T follicular helper cell (primary cell): ENCODE results near the gene FMNL2.

Source experiments
- DNase-seq: peaks from one replicate; pipeline ENCODE4 v3.0.0-alpha.2; 2020; ENCODE audit warnings: low read depth

FMNL2 gene

DNA sequence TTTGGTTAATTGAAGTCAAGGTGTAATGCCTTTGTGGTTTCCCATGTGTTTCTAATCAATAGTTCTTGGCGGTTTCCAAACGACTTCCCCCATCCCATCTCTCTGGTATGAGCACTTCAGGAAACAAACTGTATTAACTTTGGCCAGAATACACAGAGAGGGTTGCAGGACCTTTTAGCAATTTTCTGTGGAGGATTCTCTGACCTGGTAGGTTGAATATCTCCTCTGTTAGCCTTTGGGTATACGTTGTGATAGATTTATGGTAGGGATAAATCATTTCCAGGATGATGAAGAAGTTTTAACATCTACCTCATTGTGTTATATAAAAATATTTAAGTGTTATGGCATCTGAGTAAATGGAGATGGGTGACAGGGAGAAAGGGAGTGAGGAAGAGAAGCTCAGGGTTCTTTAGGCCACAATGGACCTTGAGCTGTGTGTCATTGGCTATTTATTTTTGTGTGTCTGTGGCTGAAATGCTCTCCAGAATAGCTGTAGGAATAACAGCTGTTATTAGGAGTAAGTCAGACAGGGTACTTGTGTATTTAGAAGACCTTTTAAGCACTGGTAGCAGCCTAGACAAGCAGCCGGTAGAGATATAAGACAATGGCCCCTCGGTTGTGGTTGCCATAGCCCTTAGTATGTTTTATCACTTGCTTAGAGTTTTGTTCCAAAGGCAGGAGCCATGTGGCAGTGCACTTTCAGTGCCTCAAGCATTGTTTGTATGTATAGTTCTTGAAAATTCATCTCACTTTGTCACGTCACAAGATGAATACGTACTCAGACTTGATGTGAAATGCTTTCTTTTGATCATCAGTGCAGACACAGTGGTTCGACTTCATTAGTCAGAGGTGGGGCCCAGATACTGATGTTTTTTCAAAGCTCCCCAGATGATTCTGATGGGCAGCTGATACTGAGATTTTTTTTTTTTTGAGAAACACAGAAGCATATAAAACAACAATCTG, 91.1 kb downstream of the FMNL2 start:
- DNase-seq = no peak

- DNase-seq = no peak
Measured at GRCh38 chr2:152426801-152427200, 91.8 kb downstream of the FMNL2 start.

DNA sequence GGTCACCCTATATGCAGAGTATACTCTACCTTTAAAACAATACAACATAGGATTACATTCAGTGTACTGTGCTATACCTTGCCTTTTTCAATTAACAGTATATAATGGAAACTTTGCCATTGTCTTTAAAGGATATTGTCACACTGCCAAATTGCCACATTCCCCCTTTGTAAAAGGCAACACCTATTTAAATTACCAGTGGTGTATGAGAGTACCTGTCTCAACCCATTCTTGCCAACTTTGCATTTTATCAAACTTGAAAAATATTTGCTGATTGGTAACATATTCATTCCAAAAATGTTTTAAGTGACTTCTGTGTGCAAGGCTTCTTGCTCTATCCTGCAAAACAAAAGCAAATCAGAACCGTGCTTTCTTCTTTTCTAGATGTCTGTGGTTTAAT, 92.9 kb downstream of the FMNL2 start:
- DNase-seq = no peak

GRCh38 chr2:152428800-152429582, 94.0 kb downstream of the FMNL2 start:
- no peak for DNase-seq

DNA sequence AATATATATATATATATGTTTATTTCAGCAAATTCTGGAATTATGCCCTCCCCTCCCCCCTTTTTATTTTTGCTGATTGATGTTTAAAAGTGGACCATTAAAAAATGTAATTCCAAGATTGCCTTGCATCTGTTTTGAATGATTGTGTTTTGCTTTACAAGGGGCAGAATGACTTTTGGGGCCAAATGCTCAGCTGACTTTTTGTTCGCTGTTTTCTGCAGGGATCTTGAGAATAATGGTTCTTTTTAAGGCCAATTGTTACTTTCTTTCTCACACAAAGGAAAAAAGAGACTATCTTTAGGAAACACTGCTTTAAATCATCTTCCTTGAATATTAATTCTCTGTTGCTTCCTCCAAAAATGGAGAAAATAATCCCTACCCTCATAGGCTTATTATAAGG, 95.9 kb downstream of the FMNL2 start:
- DNase-seq = no peak

DNA sequence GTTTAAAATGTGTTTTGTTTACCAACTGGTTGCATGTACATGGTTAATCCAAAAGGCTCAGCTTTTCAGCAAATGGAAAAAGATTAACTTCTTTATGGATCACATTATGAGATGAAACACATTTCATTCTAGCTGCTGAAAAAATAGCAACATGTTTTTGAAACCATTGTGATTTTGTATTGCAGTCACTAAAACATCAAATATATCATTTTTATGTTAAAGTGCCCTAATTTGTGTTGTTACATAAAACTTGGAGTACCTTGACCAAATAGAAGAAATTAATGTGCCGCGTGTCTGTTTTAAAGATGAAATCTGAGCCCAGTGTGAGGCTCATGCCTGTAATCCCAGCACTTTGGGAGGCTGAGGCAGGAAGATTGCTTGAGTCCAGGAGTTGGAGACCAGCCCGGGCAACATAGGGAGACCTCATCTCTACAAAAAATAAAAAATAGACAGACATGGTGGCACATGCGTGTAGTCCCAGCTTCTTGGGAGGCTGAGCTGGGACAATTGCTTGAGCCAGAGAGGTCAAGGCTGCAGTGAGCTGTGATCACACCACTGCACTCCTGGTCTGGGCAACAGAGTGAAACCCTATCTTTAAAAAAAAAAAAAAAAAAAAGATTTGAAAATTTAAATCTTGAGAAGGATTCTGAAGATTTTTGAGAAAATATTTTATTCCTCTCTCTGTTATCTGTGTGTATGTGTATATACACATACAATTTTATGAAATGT, 96.6 kb downstream of the FMNL2 start:
- DNase-seq = no peak

DNA sequence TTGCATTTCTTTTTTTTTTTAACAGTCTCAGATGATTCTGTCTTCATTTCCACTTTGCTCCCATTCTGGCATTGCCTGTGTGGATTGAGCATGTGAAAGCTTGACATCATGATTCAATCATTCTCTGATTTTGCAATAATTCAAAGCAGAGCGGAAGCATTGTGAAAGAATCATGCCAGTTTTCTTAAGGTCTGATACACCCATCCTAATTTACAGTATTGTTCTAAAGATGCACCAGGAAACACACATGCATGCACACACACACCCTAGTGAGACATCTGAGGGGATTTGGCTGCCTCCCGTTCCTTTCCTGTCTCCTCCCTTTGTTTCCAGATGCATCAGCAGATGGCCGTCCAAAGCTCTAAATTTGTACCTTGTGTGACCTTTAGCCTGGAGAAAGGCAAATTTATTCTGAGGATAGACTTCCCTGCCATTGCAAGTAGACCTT, 97.3 kb downstream of the FMNL2 start:
- no peak for DNase-seq

DNA sequence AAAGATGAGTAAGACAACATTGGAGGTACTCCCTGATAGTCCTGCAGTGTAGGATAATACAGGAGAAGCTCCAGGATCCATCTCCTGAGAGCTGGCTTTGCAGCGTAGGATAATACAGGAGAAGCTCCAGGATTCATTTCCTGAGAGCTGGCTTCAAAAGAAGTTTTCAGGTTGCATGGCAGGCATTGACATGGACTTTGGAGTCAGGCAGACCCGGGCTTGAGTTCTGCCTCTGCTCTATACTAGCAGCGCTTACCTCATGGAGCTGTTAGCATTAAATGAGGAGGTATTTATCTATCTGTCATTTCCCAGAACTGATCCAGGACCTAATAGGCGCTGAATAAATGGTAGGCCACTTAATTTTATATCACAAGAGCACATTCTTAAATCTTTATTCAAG, 97.8 kb downstream of the FMNL2 start:
- no peak for DNase-seq

- no peak for DNase-seq
Measured at GRCh38 chr2:152433289-152433688, 98.3 kb downstream of the FMNL2 start.

GRCh38 chr2:152433791-152434190, 98.8 kb downstream of the FMNL2 start:
- DNase-seq = no peak

DNA sequence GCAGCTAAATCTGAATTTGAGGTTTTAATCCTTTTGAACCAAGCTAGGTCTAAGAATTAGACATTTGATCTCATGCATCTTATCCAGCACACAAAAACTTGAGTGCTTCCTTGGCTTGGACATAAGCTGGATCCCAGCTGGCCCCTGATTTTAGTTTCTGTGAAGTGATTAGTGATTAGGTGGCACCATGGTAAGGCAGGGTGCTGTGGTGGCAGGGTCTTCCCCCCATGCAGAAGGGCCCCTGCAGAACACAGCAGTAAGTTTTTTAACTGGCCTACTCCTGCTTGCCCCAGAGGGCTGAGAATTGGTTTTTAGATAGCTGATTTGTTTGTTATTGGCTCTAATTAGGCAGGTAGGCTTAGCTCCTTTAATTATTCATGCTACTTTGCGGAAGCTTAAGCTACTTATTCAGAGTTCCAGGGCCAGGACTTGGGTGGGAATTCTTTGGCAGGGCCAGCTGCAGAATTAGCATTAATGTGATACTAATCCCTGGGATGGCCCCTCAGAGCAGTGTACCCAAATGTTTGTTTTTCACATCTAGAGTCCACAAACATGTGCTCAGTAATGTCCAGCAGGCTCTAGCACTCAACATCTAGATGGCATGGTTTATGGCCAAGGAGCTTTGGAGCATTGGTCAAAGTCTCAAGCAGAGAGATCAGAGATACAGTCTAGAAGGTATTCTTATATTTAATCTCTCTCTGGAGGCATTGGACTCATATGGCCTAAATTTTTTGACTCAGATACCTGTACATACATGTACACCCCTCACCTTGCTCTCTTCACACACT, 99.6 kb downstream of the FMNL2 start:
- DNase-seq = no peak

GRCh38 chr2:152436148-152436547, 101.2 kb downstream of the FMNL2 start:
- no peak for DNase-seq

DNA sequence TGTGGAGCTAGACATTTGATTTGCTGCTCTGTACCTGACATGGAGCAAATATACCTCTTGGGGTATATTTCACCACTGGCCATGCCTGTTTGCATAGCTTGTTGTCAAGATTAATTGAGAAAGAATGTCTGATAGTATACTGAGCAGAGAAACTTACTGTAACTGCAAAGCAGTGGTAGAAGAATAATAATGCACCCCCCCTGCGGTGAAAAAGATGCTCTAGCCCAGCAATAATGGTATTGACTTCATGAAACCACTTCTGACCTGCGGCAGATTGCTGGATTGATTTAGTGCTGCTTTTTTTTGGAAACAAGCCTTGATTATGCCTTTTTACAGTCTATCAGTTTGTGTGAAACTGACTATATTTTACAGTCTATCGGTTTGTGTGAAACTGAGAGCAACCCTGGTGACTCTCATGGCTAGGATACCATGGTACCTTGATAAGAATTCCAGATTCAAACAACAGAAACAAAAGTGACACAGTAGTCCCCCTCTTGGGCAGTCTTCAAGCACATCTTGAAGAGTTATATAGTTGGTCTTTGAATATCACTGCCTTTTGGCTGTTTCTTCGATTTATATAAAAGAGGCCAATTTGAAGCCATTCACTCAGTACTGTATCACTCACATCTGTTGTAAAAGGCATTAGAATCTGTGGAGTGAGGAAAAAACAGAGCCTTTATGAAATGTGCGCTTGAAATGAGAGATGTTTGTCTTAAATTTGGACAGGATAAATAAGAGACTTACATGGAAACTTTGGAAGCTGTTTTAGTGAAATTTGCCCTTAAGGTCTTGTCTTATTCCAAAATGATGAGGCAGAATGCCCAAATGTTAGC, 102.5 kb downstream of the FMNL2 start:
- no peak for DNase-seq

GRCh38 chr2:152440049-152440448, 105.1 kb downstream of the FMNL2 start:
- DNase-seq = no peak

GRCh38 chr2:152440460-152440859, 105.5 kb downstream of the FMNL2 start:
- DNase-seq = no peak

DNA sequence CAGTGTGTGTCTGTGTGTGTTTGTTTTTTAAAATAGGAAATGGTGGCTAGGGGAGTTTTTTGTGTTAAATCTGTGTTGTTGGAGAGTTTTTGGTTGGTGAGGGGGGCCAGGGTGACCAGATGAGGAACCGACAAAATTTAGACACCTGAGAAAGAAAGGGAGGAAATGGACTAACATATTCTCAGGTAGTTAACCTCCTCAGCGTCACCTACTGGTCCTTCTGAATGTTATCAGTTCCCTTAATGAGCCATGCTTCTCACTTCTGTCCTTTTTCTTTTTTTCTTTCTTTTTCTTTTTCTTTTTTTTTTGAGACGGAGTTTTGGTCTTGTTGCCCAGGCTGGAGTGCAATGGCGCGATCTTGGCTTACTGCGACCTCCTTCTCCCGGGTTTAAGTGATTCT, 107.0 kb downstream of the FMNL2 start:
- no peak for DNase-seq

GRCh38 chr2:152443771-152444170, 108.8 kb downstream of the FMNL2 start:
- no peak for DNase-seq

DNA sequence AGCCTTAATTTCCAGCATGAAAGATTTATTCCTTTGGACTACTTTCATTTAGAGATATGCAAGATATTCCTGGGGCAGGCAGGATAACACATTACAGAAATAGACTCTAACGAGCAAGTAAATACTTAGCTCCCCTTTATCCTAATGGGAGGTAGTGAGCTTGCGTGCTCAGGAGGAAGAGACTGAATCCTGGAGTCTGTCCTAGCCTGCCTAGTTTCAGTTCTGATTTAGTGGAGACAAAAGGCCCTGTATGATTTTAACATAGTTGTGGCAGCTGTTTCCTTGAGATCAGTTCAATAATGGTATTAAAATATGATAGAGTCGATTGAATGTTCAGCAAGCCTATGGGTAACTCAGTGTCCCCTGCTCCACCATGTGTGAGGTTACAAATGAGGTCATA, 109.5 kb downstream of the FMNL2 start:
- no peak for DNase-seq

- DNase-seq = no peak
Measured at GRCh38 chr2:152445375-152445774, 110.4 kb downstream of the FMNL2 start.

DNA sequence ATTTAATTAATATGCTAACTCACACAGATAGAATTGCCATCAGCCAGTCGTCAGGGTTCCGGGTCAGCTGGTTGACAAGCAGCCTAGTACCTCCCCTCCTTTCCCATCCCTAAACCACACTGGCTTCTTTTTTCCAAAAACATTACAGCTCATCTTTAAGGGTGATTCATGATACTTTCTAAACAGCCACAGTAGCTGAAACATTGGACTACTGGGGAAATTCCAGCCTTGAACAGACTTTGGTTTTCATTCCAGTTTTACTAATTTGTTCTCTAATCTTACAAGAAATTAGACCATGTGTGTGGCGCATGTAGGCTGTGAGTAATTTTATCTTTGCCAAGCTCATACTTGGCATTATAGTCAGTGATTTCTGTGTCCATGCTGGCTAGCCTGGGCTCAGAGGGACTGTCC, 110.8 kb downstream of the FMNL2 start:
- no peak for DNase-seq

- no peak for DNase-seq
Measured at GRCh38 chr2:152446213-152446612, 111.2 kb downstream of the FMNL2 start.
